Cardiac fibroblast (primary cell): ENCODE results near the gene TRAF3IP3.

ENCODE experiments used
- DNase-seq, 2 donors: peaks; one replicate each; pipeline versions ENCODE4 v3.0.0 to v3.0.0-alpha.2; 2010; ENCODE audit warnings: low read depth in 2 of 2
- H3K4me3 ChIP-seq, 2 donors: replicated peaks in 1 of 2; 1 replicate in 1 of 2; 2 replicates in 1 of 2; pipeline ENCODE4 v1.5.1; 2011; ENCODE audit warnings: low read depth in 2 of 2, low read length in 2 of 2, mild to moderate bottlenecking in 2 of 2, moderate library complexity in 1 of 2
- CTCF ChIP-seq: IDR thresholded peaks from one replicate; pipeline ENCODE4 v1.5.1; 2011; ENCODE audit warnings: low read depth, mild to moderate bottlenecking, low read length, inconsistent platforms

The TRAF3IP3 gene

GRCh38 chr1:209777587-209777986 lies 21.7 kb downstream of the TRAF3IP3 start:
- no peak overlapping the region for H3K4me3 ChIP-seq
- DNase-seq = no peak
- TF ChIP-seq CTCF = no peak

GRCh38 chr1:209778102-209778501 lies 22.2 kb downstream of the TRAF3IP3 start:
- no peak for TF ChIP-seq CTCF
- DNase-seq = no peak
- no peak overlapping the region for H3K4me3 ChIP-seq

GRCh38 chr1:209780268-209780667 lies 24.4 kb downstream of the TRAF3IP3 start:
- no peak overlapping the region for H3K4me3 ChIP-seq
- no peak for DNase-seq
- no peak for TF ChIP-seq CTCF

- H3K4me3 ChIP-seq = peak overlapping the region in 1 of 2 donors; percentile 87
- TF ChIP-seq CTCF = no peak
- DNase-seq = no peak
Measured at GRCh38 chr1:209783386-209783785, 27.5 kb downstream of the TRAF3IP3 start.

GRCh38 chr1:209784265-209785169 lies 28.7 kb downstream of the TRAF3IP3 start, which contains the start of gene C1orf74:
Gene C1orf74, minus strand, starts transcription at chr1:209784559. Its CDS starts 925 bp downstream, at chr1:209783634.
- peak; percentile 98 for DNase-seq
- H3K4me3 ChIP-seq = peak within 1 kb of the TSS; percentile 76 to 87
- TF ChIP-seq CTCF = no peak

- no peak for TF ChIP-seq CTCF
- H3K4me3 ChIP-seq = no peak overlapping the region
- DNase-seq = no peak
Measured at GRCh38 chr1:209785592-209785991, 29.7 kb downstream of the TRAF3IP3 start.
